Measurements from ENCODE around the gene HUNK.

GRCh38 chr21:31900121-31900895 lies 27.5 kb downstream of the HUNK start:
- TF ChIP-seq CTCF (conservative IDR thresholded peaks at IDR 0.05) (no peak), ZFX (IDR thresholded peaks at IDR 0.05) (no peak)

Measured in C4-2B (cell line).